HepG2 (cell line): Measurements from ENCODE around the gene NTSR2. TPM values are rescaled to one million over a fixed set of nuclear protein-coding genes. Genes with fewer than 3 reads are reported as not detected.

Source experiments
- ATAC-seq: fragments of 200-7000 bp; cut with Tn5 transposase; 3 replicates; pipeline ENCODE4 v1.9.1; 2020; ENCODE audit warnings: mild to moderate bottlenecking, moderate library complexity
- BruUV-seq: library from RNA; stranded (reverse); fragments of 400-500 nt; replicated peaks from 2 replicates; lab custom pipeline; 2021; lab: Mats Ljungman, UMichigan
- CTCF ChIA-PET: fragments of 300-600 bp; formaldehyde crosslinking; extraction: SDS; loops from one replicate; lab custom pipeline; 2021; ENCODE audit warnings: low total read pairs, inconsistent platforms, low intra/inter-chr PET ratio; lab: Yijun Ruan, JAX
- POLR2A ChIA-PET: fragments of 350-600 bp; sonication (Branson Sonifier 250); formaldehyde crosslinking; loops from one replicate; lab custom pipeline; 2020; ENCODE audit warnings: antibody characterized with exemption, inconsistent platforms; lab: Yijun Ruan, JAX
- DNase-seq: peaks from one replicate; pipeline ENCODE4 v3.0.0-alpha.2; 2015; ENCODE audit warnings: low spot score
- FAIRE-seq: peaks from 3 replicates; lab custom pipeline; 2011; peaks lifted over from hg19 to GRCh38; lab: Jason Lieb, UNC
- H2AFZ ChIP-seq: one replicate; pipeline ENCODE4 v1.6.1; 2011; ENCODE audit warnings: low read length, inconsistent platforms
- H3K27ac ChIP-seq: fragments of 300-600 bp; 3 replicates; pipeline ENCODE4 v1.8.0; 2011; ENCODE audit warnings: mixed run types, mild to moderate bottlenecking, mixed read lengths, low read length, inconsistent platforms; ENCODE audit not compliant: insufficient read depth; ENCODE audit errors: extremely low read length
- H3K27me3 ChIP-seq, 2 experiments: fragments of 200-600 bp in 1 of 2; 2 replicates in 1 of 2; 3 replicates in 1 of 2; pipeline versions ENCODE4 v1.6.0 to v1.8.0; 2011; ENCODE audit warnings: low read length in 2 of 2, mild to moderate bottlenecking in 2 of 2, moderate library complexity in 2 of 2, inconsistent platforms in 1 of 2; ENCODE audit not compliant: insufficient read depth in 2 of 2, control insufficient read depth in 1 of 2
- H3K36me3 ChIP-seq, 2 experiments: fragments of 200-600 bp in 1 of 2; replicated peaks in 1 of 2; 2 replicates in 1 of 2; 3 replicates in 1 of 2; pipeline versions ENCODE4 v1.5.1 to v1.8.0; 2011; ENCODE audit warnings: low read length in 2 of 2, inconsistent platforms in 1 of 2; ENCODE audit not compliant: insufficient read depth in 2 of 2, control insufficient read depth in 1 of 2
- H3K4me1 ChIP-seq: 2 replicates; pipeline ENCODE4 v1.5.1; 2012; ENCODE audit warnings: low read length, inconsistent platforms; ENCODE audit not compliant: insufficient read depth
- H3K4me2 ChIP-seq: 2 replicates; pipeline ENCODE4 v1.6.0; 2011; ENCODE audit warnings: low read depth, low read length, inconsistent platforms
- H3K4me3 ChIP-seq, 3 experiments: fragments of 200-600 bp in 1 of 3; sonication (generic), shearing (Covaris generic) in 1 of 3; replicated peaks in 1 of 3; 2 replicates each; pipeline ENCODE4 v1.5.1; 2011 to 2016; ENCODE audit warnings: low read length in 3 of 3, inconsistent platforms in 2 of 3, low read depth in 2 of 3, mild to moderate bottlenecking in 2 of 3, control low read depth in 1 of 3, mixed read lengths in 1 of 3; ENCODE audit not compliant: insufficient read depth in 1 of 3
- H3K79me2 ChIP-seq: one replicate; pipeline ENCODE4 v1.6.1; 2011; ENCODE audit warnings: low read length, inconsistent platforms; ENCODE audit not compliant: insufficient read depth
- H3K9ac ChIP-seq: 2 replicates; pipeline ENCODE4 v1.6.0; 2011; ENCODE audit warnings: mild to moderate bottlenecking, low read depth, low read length, inconsistent platforms; ENCODE audit not compliant: insufficient read depth
- H3K9me3 ChIP-seq: 2 replicates; pipeline ENCODE4 v1.5.1; 2012; ENCODE audit warnings: mild to moderate bottlenecking, low read length
- H4K20me1 ChIP-seq: 2 replicates; pipeline ENCODE4 v1.6.0; 2011; ENCODE audit warnings: inconsistent platforms, mild to moderate bottlenecking, low read length, moderate library complexity; ENCODE audit not compliant: insufficient read depth
- ADNP ChIP-seq: sonication (generic); formaldehyde crosslinking; IDR thresholded peaks from 2 replicates; pipeline ENCODE4 v1.4.0; 2020; ENCODE audit warnings: missing genetic modification reagents
- FLYWCH1 ChIP-seq: sonication (generic); formaldehyde crosslinking; IDR thresholded peaks from 2 replicates; pipeline ENCODE4 v1.8.1; 2023; ENCODE audit warnings: mild to moderate bottlenecking, missing genetic modification reagents
- GATA4 ChIP-seq: sonication (generic); IDR thresholded peaks from 2 replicates; pipeline ENCODE4 v1.6.1; 2016; ENCODE audit warnings: antibody characterized with exemption, low read depth, borderline replicate concordance
- GLMP ChIP-seq: sonication (generic); formaldehyde crosslinking; IDR thresholded peaks from 2 replicates; pipeline ENCODE4 v1.9.0; 2021; ENCODE audit warnings: missing genetic modification reagents, mild to moderate bottlenecking, borderline replicate concordance
- KAT2B ChIP-seq: fragments of 150-350 bp; IDR thresholded peaks from 2 replicates; pipeline ENCODE4 v1.6.1; 2014; ENCODE audit warnings: low read depth, low read length, borderline replicate concordance
- NFRKB ChIP-seq: fragments of 450-650 bp; IDR thresholded peaks from 2 replicates; pipeline ENCODE4 v1.6.1; 2017
- NFYC ChIP-seq: IDR thresholded peaks from 2 replicates; pipeline ENCODE4 v1.6.1; 2016; ENCODE audit warnings: missing genetic modification reagents, missing compliant biosample characterization
- RNF2 ChIP-seq: fragments of 450-650 bp; conservative IDR thresholded peaks from 2 replicates; pipeline ENCODE4 v1.6.1; 2016; ENCODE audit warnings: low read depth
- ZBTB7B ChIP-seq: sonication (generic); formaldehyde crosslinking; IDR thresholded peaks from 2 replicates; pipeline ENCODE4 v1.4.0; 2020; ENCODE audit warnings: missing genetic modification reagents
- ZEB1 ChIP-seq: IDR thresholded peaks from 2 replicates; pipeline ENCODE4 v1.6.1; 2012; ENCODE audit warnings: mild to moderate bottlenecking, low read depth, inconsistent platforms; ENCODE audit not compliant: insufficient replicate concordance
- ZFP91 ChIP-seq: sonication (generic); formaldehyde crosslinking; IDR thresholded peaks from 2 replicates; pipeline ENCODE4 v1.9.0; 2022; ENCODE audit warnings: missing genetic modification reagents, mild to moderate bottlenecking, borderline replicate concordance
- ZNF510 ChIP-seq: sonication (generic); formaldehyde crosslinking; IDR thresholded peaks from 2 replicates; pipeline ENCODE4 v1.4.0; 2020; ENCODE audit warnings: low read depth, mild to moderate bottlenecking, missing genetic modification reagents
- ZNF569 ChIP-seq: sonication (generic); formaldehyde crosslinking; IDR thresholded peaks from 2 replicates; pipeline ENCODE4 v1.5.0; 2020; ENCODE audit warnings: mild to moderate bottlenecking, missing genetic modification reagents, moderate library complexity, borderline replicate concordance
- WGBS: methylation state at CpG from one replicate; pipeline ENCODE4 v1.1.6; 2017; ENCODE audit warnings: low lambda C conversion rate; 5-methylcytosine and 5-hydroxymethylcytosine counted together
- in situ Hi-C: cut with HindIII; loops from 2 replicates; pipeline ENCODE4 v1.10.0; 2017; ENCODE audit warnings: low pct_unique_long_range_greater_than_20kb; ENCODE audit not compliant: extremely low pct_ligation_motif_present
- intact Hi-C: fragments of 100-400 bp; cut with micrococcal nuclease; formaldehyde crosslinking; loops from one replicate; pipeline ENCODE4 v1.10.0; 2022; ENCODE audit not compliant: unreplicated experiment
- polyA plus RNA-seq, 8 experiments: library from polyadenylated mRNA; depleted of rRNA in 3 of 8; stranded (reverse) in 7 of 8; unstranded in 1 of 8; fragments of >200 nt; fragmentation: Illumina TruSeq in 4 of 8; extraction: Trizol in 4 of 8; gene quantifications; 2 replicates each; pipeline versions ENCODE4 v1.2.1 to v1.2.3, GENCODE V29; 2011 to 2016; ENCODE audit warnings: low read depth in 4 of 8, missing spikeins in 1 of 8, mixed read lengths in 1 of 8; ENCODE audit not compliant: insufficient read depth in 1 of 8
- total RNA-seq, 5 experiments: library from RNA; depleted of rRNA; stranded (reverse); fragments of >200 nt; fragmentation: Illumina TruSeq; extraction: Trizol; gene quantifications; 2 replicates each; pipeline ENCODE4 v1.2.3, GENCODE V29; 2016; ENCODE audit warnings: low read depth in 1 of 5

Gene NTSR2
- total and polyA plus RNA-seq, 2 of the 13 experiments (the other 11 are each of a cell fraction or from before 2014, with no cell fraction given), result not detected

GRCh38 chr2:11719230-11719977 is 49.4 kb upstream of the NTSR2 start:
- FAIRE-seq (no peak), DNase-seq (no peak), ATAC-seq (no peak)
- BruUV-seq, result no TSS peak
- Histone ChIP-seq H3K4me3 (no peak overlapping the region), H3K79me2 (no peaks in the 10 kb centered on the region), H4K20me1 (no peaks in the 10 kb centered on the region), H3K27me3 (peaks cover 4 to 30% of the 10 kb centered on the region in 2 experiments; a peak in 3 of 5 replicates), H3K4me2 (no peak overlapping the region), H3K4me1 (peaks cover 39% of the 10 kb centered on the region), H3K27ac (no peak overlapping the region), H3K36me3 (no peaks in the 10 kb centered on the region), H3K9me3 (no peaks in the 10 kb centered on the region), H2AFZ (no peak overlapping the region), H3K9ac (no peak overlapping the region)
- in situ Hi-C loops, result no loop called here
- ChIA-PET CTCF (no interaction called here), POLR2A (interaction anchor here (1.8 kb wide), 1 partner anchor 25 kb away, joined by 3 read pairs; no protein-coding TSS in a partner anchor)
- 53% methylated on average over 6 of the region's 6 CpGs for WGBS
- no peak for TF ChIP-seq ZNF569 (CRISPR knock-in tag)
- no peak for TF ChIP-seq RNF2
- TF ChIP-seq GATA4, result no peak
- TF ChIP-seq ADNP (CRISPR knock-in tag), result no peak
- no peak for TF ChIP-seq NFRKB
- TF ChIP-seq ZEB1, result no peak
- TF ChIP-seq KAT2B, result no peak
- intact Hi-C loops, result no loop called here

DNA sequence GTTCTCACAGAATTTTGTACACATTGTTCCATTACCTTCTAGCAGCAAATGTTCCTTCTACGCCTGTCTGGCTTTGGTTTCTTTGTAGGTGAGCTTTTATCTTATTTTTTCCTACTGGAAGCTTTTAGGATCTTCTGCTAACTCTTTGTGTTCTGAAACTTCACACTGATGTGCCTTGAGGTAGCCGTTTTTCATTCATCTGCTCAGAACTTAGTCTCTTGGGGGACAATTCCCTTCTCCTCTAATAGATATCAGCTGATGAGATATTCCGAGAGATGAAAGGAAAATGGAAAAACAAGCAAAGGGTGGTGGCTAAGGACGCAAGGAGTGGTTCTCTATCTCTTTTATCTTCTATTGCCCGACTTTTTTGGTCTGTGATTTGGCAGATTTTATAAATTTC is 48.6 kb upstream of the NTSR2 start:
- POLR2A ChIA-PET, result interaction anchor here (1.8 kb wide), 1 partner anchor 26 kb away, joined by 3 read pairs; no protein-coding TSS in a partner anchor
- CTCF ChIA-PET, result no interaction called here
- Histone ChIP-seq H3K79me2 (no peaks in the 10 kb centered on the region), H3K9ac (no peak overlapping the region), H3K4me3 (no peak overlapping the region), H3K27me3 (peaks cover 4 to 38% of the 10 kb centered on the region in 2 experiments; a peak in 3 of 5 replicates), H3K27ac (no peak overlapping the region), H3K4me1 (peaks cover 39% of the 10 kb centered on the region), H3K4me2 (no peak overlapping the region), H4K20me1 (no peaks in the 10 kb centered on the region), H2AFZ (no peak overlapping the region), H3K36me3 (no peaks in the 10 kb centered on the region), H3K9me3 (no peaks in the 10 kb centered on the region)
- in situ Hi-C loops, result no loop called here
- ATAC-seq (no peak), FAIRE-seq (no peak), DNase-seq (no peak)
- BruUV-seq, result no TSS peak
- intact Hi-C loops, result no loop called here
- TF ChIP-seq NFYC (CRISPR knock-in tag) (no peak), ZFP91 (CRISPR knock-in tag) (no peak), ZNF510 (CRISPR knock-in tag) (no peak), FLYWCH1 (CRISPR knock-in tag) (no peak), ZBTB7B (CRISPR knock-in tag) (no peak), GLMP (CRISPR knock-in tag) (no peak)
- 41% methylated on average over 5 of the region's 5 CpGs for WGBS
